ENCODE measurements around the gene PNPLA7. TPM values are rescaled to one million over a fixed set of nuclear protein-coding genes. Genes with fewer than 3 reads are reported as not detected.

The PNPLA7 gene
- total RNA-seq, 1 donor from 2014 or later: 13.7 TPM

DNA sequence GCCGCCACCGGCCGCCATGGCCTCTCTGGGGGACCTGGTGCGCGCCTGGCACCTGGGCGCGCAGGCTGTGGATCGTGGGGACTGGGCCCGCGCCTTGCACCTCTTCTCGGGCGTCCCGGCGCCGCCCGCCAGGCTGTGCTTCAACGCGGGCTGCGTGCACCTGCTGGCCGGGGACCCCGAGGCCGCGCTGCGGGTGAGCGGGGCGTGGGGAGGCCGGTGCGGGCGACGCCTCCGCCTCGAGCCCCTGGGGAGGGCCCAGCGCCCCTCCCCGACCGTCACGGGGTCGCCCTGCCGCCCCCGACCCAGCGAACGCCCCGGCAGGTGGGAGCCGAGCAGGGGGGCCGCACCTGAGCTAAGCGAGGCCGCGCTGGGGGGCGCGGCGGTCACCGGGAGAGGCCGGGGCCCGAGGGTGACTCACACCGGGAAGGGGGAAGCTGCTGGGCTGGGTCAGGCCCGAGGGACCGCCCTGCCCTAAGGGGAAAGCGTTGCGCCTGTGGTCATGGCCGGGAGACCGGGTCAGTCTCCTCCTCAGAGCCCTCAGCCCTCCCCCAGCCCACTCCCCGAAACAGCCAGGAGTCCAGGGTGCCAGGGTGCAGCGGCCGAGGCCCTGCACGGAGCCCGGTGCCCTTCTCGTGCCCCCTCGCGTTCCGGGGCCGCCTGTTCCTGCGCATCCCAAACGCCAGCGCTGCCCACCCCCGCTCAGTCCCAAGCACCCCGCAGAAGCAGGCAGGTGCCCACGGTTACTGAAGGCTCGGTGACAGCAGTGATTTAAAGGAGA is 126.5 kb downstream of the PNPLA7 start:
- ATAC-seq: peak; percentile 55
- intact Hi-C loops (cut with DNase I): no loop called here

DNA sequence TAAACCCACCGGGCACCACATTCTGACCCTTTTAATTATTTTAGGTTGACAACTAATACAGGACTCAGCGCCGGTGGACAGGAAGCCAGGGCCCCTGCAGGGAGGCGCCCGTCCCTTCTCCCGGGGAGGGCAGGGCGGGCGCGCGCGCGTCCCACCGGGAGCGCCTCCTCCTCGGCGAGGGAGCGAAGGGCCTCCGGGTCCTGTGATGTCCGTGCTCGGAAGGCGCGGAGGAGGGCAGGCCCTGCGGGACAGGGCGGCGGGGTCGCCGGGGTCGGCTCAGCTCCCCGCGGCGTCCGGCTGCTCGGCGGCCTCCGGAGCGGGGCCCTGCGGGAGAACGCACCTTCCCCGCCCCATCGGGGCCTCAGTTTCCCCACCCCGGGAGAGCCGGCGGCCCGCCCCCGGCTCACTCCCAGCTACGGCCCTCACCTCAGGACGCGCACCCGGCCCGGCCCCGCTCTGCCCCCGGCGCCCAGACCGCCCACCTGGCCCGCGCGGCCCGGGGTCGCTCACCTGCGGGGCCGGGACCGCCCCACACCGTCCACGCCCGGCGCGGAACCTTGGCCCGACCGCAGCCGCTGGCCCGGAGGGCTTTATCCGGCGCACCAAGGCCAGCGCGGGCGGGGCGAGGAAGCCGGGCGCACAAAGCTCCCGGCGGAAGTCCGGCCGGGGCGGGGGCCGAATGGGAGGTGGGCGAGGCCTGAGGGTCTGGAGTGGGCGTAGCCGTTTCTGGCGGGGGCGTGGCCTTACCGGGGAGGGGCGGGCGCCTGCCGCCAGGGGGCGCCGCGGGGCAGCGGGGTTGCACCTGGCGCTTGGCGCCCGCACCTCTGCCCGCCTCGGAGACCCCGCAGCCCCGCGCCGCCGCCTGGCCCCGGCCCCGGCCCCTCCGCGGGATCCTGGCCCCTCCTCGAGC is 127.3 kb downstream of the PNPLA7 start, which contains the start of the genes EXD3 and NOXA1:
EXD3 (minus strand) TSS at position 559 of the 910 bp plus-strand sequence. CDS start 27,805 bp downstream, outside the sequence.
NOXA1 (plus strand) TSS at position 790 of the 910 bp plus-strand sequence. CDS start 137 bp downstream, outside the sequence.
- Histone ChIP-seq H3K27me3 (no peaks in the 10 kb centered on the region), H3K4me3 (peak within 1 kb of the TSS; percentile 88), H3K9me3 (no peaks in the 10 kb centered on the region), H3K36me3 (no peaks in the 10 kb centered on the region), H3K4me1 (peaks cover 13% of the 10 kb centered on the region), H3K27ac (peak within 1 kb of the TSS; percentile 79)
- ATAC-seq: peak; percentile 97
- TF ChIP-seq, protein P1, sequence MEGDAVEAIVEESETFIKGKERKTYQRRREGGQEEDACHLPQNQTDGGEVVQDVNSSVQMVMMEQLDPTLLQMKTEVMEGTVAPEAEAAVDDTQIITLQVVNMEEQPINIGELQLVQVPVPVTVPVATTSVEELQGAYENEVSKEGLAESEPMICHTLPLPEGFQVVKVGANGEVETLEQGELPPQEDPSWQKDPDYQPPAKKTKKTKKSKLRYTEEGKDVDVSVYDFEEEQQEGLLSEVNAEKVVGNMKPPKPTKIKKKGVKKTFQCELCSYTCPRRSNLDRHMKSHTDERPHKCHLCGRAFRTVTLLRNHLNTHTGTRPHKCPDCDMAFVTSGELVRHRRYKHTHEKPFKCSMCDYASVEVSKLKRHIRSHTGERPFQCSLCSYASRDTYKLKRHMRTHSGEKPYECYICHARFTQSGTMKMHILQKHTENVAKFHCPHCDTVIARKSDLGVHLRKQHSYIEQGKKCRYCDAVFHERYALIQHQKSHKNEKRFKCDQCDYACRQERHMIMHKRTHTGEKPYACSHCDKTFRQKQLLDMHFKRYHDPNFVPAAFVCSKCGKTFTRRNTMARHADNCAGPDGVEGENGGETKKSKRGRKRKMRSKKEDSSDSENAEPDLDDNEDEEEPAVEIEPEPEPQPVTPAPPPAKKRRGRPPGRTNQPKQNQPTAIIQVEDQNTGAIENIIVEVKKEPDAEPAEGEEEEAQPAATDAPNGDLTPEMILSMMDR (IDR thresholded peaks at IDR 0.05): peak; percentile 41
- peak; percentile 98 for DNase-seq
- intact Hi-C loops (cut with DNase I): no loop called here

More for the DNA sequence above, 126.5 kb downstream of the PNPLA7 start:
- Histone ChIP-seq H3K27ac (peak overlapping the region; percentile 73), H3K4me3 (peak overlapping the region; percentile 88), H3K27me3 (no peaks in the 10 kb centered on the region), H3K36me3 (no peaks in the 10 kb centered on the region), H3K4me1 (peaks cover 13% of the 10 kb centered on the region), H3K9me3 (no peaks in the 10 kb centered on the region)
- DNase-seq: peak; percentile 79
- TF ChIP-seq, protein P1 (IDR thresholded peaks at IDR 0.05): peak; percentile 5

DNA sequence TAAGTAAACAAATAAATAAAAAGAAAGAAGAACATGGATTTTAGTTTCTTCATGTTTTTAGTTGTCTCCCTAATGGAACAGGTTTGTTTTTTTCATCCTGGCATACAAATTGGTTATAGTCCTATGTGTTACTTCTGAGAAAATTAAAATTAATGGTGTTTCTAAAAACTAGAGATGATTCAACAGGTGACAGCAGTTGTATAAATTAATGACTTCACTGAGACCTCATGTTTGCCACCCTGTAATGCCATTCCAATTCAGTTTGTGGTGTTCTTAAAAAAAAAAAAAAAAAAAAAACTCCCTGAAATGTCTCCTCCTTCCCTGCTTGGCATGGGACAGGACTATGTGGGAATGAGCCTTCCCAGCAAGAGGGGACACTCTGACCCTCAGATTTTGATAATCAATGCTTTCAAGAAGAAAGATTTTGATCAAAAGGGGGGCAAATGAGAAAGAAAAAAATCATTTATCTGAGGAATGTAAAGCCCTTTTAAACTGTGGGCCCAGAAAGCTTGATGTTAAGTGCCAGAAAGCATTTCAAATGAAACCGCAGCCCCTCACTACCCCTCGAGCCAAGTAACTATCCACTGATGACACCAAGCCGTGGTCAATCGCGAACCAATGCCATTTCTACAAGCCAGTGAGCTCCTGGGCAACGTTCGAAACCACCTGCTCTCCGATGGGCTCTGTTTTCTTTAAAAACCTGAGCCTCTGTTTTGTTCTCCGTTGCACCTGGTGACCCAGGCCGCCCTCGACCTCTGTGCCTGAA is 128.2 kb downstream of the PNPLA7 start:
- H3K27me3 ChIP-seq: no peaks in the 10 kb centered on the region
- peaks cover 13% of the 10 kb centered on the region for H3K4me1 ChIP-seq
- peak overlapping the region; percentile 88 for H3K4me3 ChIP-seq
- DNase-seq: no peak
- H3K9me3 ChIP-seq: no peaks in the 10 kb centered on the region
- H3K36me3 ChIP-seq: no peaks in the 10 kb centered on the region
- no peak for ATAC-seq
- intact Hi-C loops (cut with DNase I): no loop called here
- TF ChIP-seq, protein P1 (IDR thresholded peaks at IDR 0.05): no peak
- H3K27ac ChIP-seq: peak overlapping the region; percentile 79

DNA sequence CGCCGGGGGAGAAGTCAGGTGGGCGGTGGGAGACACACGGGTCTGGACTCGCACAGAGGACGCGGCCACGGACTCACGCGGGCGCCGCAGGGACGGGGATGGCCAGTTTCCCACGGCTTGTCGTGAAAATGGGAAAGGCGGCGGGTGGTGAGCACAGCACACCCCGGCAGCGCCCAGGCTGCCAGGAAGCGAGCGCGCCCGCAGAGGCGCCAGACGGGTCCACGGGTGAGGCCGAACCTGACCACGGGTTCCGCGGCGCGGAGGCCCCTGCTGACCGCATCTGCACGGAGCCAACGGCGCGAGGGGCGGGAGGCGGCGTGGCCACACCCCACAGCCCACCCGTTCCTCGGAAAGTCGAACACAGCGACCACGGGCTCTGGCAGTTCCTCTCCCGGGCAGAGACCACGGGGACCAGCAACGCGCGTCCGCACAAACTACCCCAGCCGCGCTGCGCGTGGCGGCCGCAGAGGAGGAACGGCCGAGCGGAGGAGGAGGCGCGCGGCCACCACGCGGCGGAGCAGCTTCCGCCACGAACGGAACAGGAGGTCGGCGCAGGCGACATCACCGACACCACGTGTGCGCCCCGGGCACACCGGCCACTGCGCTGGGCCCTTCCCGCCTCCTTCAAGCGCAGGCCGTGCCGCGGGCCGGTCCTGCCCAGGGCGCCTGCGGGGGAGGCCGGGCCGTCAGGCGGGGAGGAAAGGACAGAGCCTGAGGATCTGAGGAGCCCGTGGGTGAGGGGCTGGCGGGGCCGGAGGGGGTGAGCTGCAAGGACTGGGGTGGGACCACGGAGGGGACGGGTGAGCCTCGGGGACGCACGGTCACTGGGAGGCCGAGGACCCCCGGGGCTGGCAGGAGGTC is 132.8 kb downstream of the PNPLA7 start:
- ATAC-seq (peak; percentile 74), DNase-seq (no peak)
- H3K36me3 ChIP-seq: no peaks in the 10 kb centered on the region
- peak overlapping the region; percentile 36 for H3K27ac ChIP-seq
- intact Hi-C loops (cut with DNase I): no loop called here
- TF ChIP-seq, protein P1 (IDR thresholded peaks at IDR 0.05): no peak
- no peaks in the 10 kb centered on the region for H3K9me3 ChIP-seq
- peaks cover 16% of the 10 kb centered on the region for H3K4me1 ChIP-seq
- H3K4me3 ChIP-seq: peak overlapping the region; percentile 45
- H3K27me3 ChIP-seq: no peaks in the 10 kb centered on the region

Data from upper lobe of right lung (tissue), 1 donor.